IPS-18a (cell line): ENCODE results near the gene HNRNPC.

Source experiments
- H3K27ac ChIP-seq: one replicate; pipeline ENCODE4 v1.5.1; 2013; ENCODE audit warnings: low read length
- H3K27me3 ChIP-seq: one replicate; pipeline ENCODE4 v1.6.1; 2013; ENCODE audit warnings: mild to moderate bottlenecking, low read length; ENCODE audit not compliant: control insufficient read depth, insufficient read depth
- H3K36me3 ChIP-seq: one replicate; pipeline ENCODE4 v1.6.1; 2013; ENCODE audit warnings: low read depth, low read length; ENCODE audit not compliant: control insufficient read depth
- H3K4me1 ChIP-seq: one replicate; pipeline ENCODE4 v1.6.1; 2013; ENCODE audit warnings: low read depth, low read length; ENCODE audit not compliant: control insufficient read depth
- H3K4me3 ChIP-seq: one replicate; pipeline ENCODE4 v1.5.1; 2013; ENCODE audit warnings: low read length
- H3K9ac ChIP-seq: one replicate; pipeline ENCODE4 v1.6.1; 2013; ENCODE audit warnings: mild to moderate bottlenecking, low read length, moderate library complexity
- H3K9me3 ChIP-seq: one replicate; pipeline ENCODE4 v1.6.1; 2013; ENCODE audit warnings: low read depth, low read length; ENCODE audit not compliant: control insufficient read depth

HNRNPC gene

DNA sequence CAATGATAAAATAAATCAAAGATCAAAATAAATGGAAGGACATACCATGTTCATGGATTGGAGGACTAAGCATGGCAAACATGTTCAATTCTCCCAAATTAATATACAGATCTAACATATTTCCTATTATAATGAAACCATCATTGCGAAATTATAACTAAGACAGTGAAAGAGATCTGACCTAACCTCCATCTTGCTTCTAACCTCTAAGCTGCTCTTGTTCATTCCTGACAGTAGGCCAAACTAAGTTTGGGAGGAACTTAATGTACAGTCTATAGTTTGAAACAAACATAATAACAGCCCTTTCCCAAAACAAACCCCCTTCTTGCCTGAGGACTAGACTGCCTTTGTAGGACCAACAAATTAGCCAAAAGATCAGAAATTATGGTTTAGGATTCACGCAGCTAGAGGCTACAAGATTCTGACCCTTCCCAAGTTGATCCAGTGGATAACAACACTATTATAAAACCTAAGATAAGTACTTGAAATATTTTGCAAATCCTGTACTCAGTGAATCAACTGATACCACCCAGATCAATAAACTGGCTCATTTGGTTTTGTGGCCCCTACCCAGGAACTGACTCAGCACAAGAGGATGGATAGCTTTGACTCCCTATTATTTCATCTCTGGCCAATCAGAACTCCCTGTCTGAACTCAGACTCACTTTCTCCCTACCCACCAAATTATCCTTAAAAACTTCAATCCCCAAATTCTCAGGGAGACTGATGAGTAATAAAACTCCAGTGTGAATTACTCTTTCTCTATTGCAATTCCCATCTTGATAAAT, 71.6 kb downstream of the HNRNPC start:
- no peaks in the 10 kb centered on the region for H3K36me3 ChIP-seq
- no peak overlapping the region for H3K9ac ChIP-seq
- H3K4me1 ChIP-seq, result no peaks in the 10 kb centered on the region
- no peaks in the 10 kb centered on the region for H3K27me3 ChIP-seq
- H3K4me3 ChIP-seq, result no peak overlapping the region
- no peak overlapping the region for H3K27ac ChIP-seq
- no peaks in the 10 kb centered on the region for H3K9me3 ChIP-seq

GRCh38 chr14:21194597-21194996, 74.6 kb downstream of the HNRNPC start:
- Histone ChIP-seq H3K4me3 (no peak overlapping the region), H3K4me1 (peaks cover 9% of the 10 kb centered on the region), H3K9me3 (no peaks in the 10 kb centered on the region), H3K27me3 (no peaks in the 10 kb centered on the region), H3K36me3 (no peaks in the 10 kb centered on the region), H3K9ac (no peak overlapping the region), H3K27ac (no peak overlapping the region)

DNA sequence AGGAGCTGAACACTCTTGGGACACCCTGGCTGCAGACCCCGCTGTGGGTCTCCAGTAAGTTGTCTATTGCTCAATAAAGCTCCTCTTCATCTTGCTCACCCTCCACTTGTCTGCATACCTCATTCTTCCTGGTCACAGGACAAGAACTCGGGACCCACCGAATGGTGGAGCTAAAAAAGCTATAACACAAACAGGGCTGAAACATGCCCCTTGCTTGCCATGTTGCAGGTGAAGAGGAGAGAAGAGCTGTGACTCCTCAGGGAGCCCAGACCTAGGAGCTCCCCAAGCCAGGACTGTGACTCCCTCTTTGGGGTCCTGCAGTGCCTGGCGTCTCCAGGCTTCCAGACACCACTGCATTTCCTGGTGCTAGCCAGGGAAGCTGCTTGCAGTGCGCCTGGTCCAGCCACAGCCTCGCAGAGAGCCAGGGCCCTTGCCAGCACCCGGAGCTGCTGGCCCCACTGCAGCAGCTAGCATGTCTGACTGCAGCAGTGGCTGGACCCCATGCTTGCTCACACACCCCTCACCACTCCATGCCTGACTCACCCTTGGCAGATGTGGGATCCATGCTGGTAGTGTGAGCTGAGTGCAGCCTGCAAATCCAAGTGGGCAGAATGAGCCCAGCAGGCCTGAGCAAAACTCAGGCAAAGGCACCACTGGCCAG, 76.2 kb downstream of the HNRNPC start:
- Histone ChIP-seq H3K27ac (no peak overlapping the region), H3K9ac (no peak overlapping the region), H3K9me3 (no peaks in the 10 kb centered on the region), H3K4me1 (peaks cover 9% of the 10 kb centered on the region), H3K4me3 (no peak overlapping the region), H3K27me3 (no peaks in the 10 kb centered on the region), H3K36me3 (no peaks in the 10 kb centered on the region)

DNA sequence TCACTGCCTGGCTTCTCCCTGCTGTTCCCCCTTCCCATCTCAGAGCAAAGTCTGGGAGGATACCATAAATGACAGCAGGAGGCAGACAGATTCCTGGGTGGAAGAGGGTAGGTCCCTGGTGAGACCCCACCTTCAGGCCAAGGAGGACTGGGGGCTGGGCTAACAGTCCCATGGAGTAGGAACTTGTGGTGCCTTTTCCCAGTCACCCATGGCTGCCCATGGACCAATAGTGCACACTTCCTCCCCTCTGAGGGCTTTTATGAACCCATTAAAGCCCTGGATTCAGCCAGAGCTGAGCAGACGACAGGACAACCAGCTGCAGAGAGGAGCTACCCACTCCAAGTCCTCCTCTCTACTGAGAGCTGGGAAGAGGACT, 76.8 kb downstream of the HNRNPC start:
- no peaks in the 10 kb centered on the region for H3K27me3 ChIP-seq
- H3K4me3 ChIP-seq, result no peak overlapping the region
- H3K9me3 ChIP-seq, result no peaks in the 10 kb centered on the region
- no peaks in the 10 kb centered on the region for H3K36me3 ChIP-seq
- H3K27ac ChIP-seq, result no peak overlapping the region
- no peak overlapping the region for H3K9ac ChIP-seq
- H3K4me1 ChIP-seq, result peaks cover 9% of the 10 kb centered on the region

- Histone ChIP-seq H3K27ac (no peak overlapping the region), H3K4me3 (no peak overlapping the region), H3K36me3 (no peaks in the 10 kb centered on the region), H3K4me1 (peaks cover 9% of the 10 kb centered on the region), H3K9me3 (no peaks in the 10 kb centered on the region), H3K9ac (no peak overlapping the region), H3K27me3 (no peaks in the 10 kb centered on the region)
These were observed 77.3 kb downstream of the HNRNPC start for GRCh38 chr14:21191809-21192446.

GRCh38 chr14:21191261-21191808, 77.9 kb downstream of the HNRNPC start:
- Histone ChIP-seq H3K36me3 (no peaks in the 10 kb centered on the region), H3K9me3 (no peaks in the 10 kb centered on the region), H3K4me3 (no peak overlapping the region), H3K27me3 (no peaks in the 10 kb centered on the region), H3K27ac (no peak overlapping the region), H3K4me1 (peaks cover 9% of the 10 kb centered on the region), H3K9ac (no peak overlapping the region)

DNA sequence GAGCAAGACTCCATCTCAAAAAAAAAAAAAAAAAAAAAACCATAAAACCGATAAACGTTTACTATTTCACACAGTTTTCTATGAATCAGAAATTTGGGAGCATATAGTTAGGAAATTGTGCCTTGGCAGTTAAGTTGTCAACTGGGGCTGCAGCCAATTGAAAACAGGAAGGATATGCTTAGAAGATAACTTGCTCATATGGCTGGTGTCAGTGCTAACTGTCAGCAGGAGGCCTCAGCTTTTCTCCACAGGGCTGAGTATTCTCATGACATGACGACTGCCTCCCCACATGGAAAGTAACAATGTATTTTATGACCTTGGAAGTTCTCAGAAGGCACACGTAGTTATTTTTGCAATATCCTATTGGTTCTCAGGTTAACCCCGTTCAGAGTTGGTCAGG, 83.8 kb downstream of the HNRNPC start:
- H3K27ac ChIP-seq, result no peak overlapping the region
- H3K9me3 ChIP-seq, result no peaks in the 10 kb centered on the region
- H3K36me3 ChIP-seq, result no peaks in the 10 kb centered on the region
- no peaks in the 10 kb centered on the region for H3K27me3 ChIP-seq
- H3K9ac ChIP-seq, result no peak overlapping the region
- no peaks in the 10 kb centered on the region for H3K4me1 ChIP-seq
- no peak overlapping the region for H3K4me3 ChIP-seq

DNA sequence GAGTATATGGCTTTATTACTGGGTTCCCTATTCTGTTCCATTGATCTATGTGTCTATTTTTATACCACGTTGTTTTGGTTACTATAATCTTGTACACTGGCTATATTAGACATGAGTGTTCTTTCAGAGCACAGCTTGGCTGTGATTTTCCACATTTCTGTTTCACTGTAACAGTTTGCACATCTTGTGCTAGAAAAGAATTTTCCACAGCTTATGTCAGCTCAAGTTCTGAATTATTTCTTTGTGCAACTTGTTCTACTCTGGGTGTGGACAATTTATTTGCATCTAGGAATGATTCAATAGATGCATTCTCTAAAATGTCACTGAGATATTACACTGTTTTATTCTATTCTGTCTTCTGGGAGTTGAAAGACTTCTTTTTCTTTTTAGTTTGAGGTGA, 85.0 kb downstream of the HNRNPC start:
- Histone ChIP-seq H3K9me3 (no peaks in the 10 kb centered on the region), H3K27me3 (no peaks in the 10 kb centered on the region), H3K27ac (no peak overlapping the region), H3K4me1 (no peaks in the 10 kb centered on the region), H3K36me3 (no peaks in the 10 kb centered on the region), H3K4me3 (no peak overlapping the region), H3K9ac (no peak overlapping the region)

- Histone ChIP-seq H3K36me3 (no peaks in the 10 kb centered on the region), H3K9me3 (no peaks in the 10 kb centered on the region), H3K27ac (no peak overlapping the region), H3K4me1 (no peaks in the 10 kb centered on the region), H3K9ac (no peak overlapping the region), H3K4me3 (no peak overlapping the region), H3K27me3 (no peaks in the 10 kb centered on the region)
These were observed 87.1 kb downstream of the HNRNPC start for GRCh38 chr14:21182166-21182565.

DNA sequence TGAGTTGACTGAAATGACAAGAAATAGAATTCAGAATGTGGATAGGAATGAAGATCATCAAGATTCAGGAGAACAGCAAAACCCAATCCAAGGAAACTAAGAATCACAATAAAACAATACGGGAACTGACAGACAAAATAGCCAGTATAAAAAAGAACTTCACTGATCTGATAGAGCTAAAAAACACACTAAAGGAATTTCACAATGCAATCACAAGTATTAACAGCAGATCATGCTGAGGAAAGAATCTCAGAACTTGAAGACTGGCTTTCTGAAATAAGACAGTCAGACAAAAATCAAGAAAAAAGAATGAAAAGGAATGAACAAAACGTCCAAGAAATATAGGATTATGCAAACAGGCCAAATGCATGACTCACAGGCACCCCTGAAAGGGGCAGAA, 98.1 kb downstream of the HNRNPC start:
- no peak overlapping the region for H3K27ac ChIP-seq
- no peaks in the 10 kb centered on the region for H3K27me3 ChIP-seq
- no peak overlapping the region for H3K9ac ChIP-seq
- H3K4me3 ChIP-seq, result no peak overlapping the region
- H3K4me1 ChIP-seq, result no peaks in the 10 kb centered on the region
- no peaks in the 10 kb centered on the region for H3K36me3 ChIP-seq
- no peaks in the 10 kb centered on the region for H3K9me3 ChIP-seq

GRCh38 chr14:21169573-21169972, 99.7 kb downstream of the HNRNPC start:
- H3K36me3 ChIP-seq, result no peaks in the 10 kb centered on the region
- H3K9ac ChIP-seq, result no peak overlapping the region
- H3K4me3 ChIP-seq, result no peak overlapping the region
- H3K4me1 ChIP-seq, result no peaks in the 10 kb centered on the region
- no peak overlapping the region for H3K27ac ChIP-seq
- H3K27me3 ChIP-seq, result no peaks in the 10 kb centered on the region
- H3K9me3 ChIP-seq, result no peaks in the 10 kb centered on the region
